ENCODE results near the gene TP73.

TP73 gene

DNA sequence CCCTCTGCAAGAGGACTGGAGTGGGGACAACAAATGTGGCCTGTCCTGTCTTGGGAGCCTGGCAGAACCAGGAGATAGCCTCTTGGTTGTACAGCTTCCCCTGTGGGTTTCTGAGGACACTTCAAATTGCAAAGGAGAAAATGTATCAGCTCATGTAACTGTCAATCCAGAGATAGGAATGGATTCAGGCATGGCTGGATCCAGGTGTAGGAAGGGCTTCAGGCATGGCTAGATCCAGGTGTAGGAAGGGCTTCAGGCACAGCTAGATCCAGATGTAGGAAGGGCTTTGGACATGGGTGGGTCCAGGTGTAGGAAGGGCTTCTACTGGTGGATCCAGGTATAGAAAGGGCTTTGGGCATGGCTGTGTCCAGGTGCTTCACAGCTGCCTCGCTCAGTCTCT lies 30.9 kb downstream of the TP73 start:
- no peak overlapping the region for H3K4me3 ChIP-seq (ENCODE audit: low read length)
- no peak for DNase-seq (ENCODE audit: low read depth)
- TF ChIP-seq, protein P1, sequence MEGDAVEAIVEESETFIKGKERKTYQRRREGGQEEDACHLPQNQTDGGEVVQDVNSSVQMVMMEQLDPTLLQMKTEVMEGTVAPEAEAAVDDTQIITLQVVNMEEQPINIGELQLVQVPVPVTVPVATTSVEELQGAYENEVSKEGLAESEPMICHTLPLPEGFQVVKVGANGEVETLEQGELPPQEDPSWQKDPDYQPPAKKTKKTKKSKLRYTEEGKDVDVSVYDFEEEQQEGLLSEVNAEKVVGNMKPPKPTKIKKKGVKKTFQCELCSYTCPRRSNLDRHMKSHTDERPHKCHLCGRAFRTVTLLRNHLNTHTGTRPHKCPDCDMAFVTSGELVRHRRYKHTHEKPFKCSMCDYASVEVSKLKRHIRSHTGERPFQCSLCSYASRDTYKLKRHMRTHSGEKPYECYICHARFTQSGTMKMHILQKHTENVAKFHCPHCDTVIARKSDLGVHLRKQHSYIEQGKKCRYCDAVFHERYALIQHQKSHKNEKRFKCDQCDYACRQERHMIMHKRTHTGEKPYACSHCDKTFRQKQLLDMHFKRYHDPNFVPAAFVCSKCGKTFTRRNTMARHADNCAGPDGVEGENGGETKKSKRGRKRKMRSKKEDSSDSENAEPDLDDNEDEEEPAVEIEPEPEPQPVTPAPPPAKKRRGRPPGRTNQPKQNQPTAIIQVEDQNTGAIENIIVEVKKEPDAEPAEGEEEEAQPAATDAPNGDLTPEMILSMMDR (IDR thresholded peaks at IDR 0.05; ENCODE audit: insufficient read depth, low read depth, low read length, missing control alignments), result no peak

DNA sequence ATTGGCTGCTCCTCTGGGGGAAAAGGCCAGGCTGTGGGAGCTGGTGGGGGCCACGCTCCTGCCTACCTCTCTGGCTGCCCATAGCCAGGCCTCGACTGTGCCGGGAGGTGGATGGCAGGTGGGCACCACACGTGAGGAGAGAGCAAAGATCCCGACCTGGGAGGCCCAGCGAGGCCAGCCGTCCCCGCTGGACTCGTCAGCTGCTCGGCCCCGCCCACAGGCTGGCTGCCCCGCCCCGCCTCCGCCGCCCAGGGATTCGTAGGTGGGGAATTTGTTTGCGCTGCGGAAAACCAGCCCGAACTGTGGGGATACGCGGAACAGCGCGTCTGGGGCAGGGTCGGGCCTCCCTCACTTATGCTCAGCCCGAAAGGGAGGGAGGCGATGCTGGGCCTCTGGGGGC lies 31.7 kb downstream of the TP73 start:
- no peak overlapping the region for H3K4me3 ChIP-seq (ENCODE audit: low read length)
- DNase-seq (ENCODE audit: low read depth), result peak; percentile 56
- TF ChIP-seq, protein P1 (IDR thresholded peaks at IDR 0.05; ENCODE audit: insufficient read depth, low read depth, low read length, missing control alignments), result no peak

DNA sequence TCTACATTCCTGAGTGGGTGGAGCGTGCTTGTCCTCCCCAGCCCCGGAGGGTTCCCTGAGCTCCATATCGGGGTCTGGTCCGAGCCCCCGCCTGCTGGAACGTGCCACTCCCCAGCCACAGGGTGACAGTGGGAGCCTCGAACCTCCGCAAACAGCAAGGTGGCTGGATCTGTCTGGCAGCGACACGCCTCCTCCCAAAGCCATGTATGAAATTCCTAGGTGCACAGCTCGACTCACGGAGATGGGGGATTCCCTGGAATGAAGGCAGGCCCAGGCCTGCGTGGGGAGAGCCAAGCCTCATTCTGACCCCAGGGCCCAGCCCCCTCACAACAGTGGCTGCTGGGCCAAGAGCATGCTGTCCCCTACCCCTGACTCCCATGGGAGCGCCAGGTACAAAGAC lies 32.9 kb downstream of the TP73 start:
- DNase-seq (ENCODE audit: low read depth), result peak; percentile 82
- TF ChIP-seq, protein P1 (IDR thresholded peaks at IDR 0.05; ENCODE audit: insufficient read depth, low read depth, low read length, missing control alignments), result no peak
- H3K4me3 ChIP-seq (ENCODE audit: low read length), result no peak overlapping the region

DNA sequence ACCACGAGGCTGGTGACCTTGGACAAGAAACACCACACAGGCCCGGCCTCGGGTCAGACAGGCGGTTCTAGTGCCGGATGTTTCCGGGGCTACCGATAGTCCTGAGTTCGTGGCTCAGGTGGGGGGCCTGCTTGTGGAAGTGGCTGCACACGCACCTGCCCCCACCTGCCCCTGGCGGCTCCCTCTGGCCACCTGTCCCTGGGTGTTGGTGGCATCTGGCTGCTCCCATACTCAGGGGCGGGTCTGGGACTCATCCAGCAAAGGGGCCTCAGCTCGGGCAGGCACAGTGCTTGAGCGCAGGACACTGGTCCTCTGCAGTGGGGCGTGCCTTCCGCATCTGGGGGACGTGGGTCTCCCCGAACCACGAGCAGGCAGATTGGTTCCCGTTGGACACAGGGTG lies 33.6 kb downstream of the TP73 start:
- TF ChIP-seq, protein P1 (IDR thresholded peaks at IDR 0.05; ENCODE audit: insufficient read depth, low read depth, low read length, missing control alignments), result no peak
- no peak overlapping the region for H3K4me3 ChIP-seq (ENCODE audit: low read length)
- no peak for DNase-seq (ENCODE audit: low read depth)

DNA sequence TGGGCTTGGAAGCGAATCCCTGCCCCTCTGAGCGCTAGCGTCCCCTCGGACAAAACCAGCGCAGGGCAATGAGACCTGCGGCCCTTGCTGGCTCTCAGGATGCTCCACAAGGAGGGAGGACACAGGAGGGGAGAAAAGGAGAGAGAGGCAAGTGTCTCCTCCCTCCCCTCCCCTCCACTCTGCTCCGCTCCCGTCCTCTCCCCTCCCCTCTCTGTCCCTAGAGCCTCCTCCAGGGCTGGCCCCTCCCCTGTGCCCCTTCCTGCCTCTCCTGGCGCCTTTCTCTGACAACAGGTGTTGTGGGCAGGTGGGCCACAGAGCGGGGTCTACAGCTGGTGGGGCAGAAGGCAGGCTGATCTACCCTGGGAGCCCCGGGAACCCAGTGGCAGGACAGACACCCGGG lies 35.2 kb downstream of the TP73 start:
- no peak for DNase-seq (ENCODE audit: low read depth)
- TF ChIP-seq, protein P1 (IDR thresholded peaks at IDR 0.05; ENCODE audit: insufficient read depth, low read depth, low read length, missing control alignments), result no peak
- H3K4me3 ChIP-seq (ENCODE audit: low read length), result no peak overlapping the region

DNA sequence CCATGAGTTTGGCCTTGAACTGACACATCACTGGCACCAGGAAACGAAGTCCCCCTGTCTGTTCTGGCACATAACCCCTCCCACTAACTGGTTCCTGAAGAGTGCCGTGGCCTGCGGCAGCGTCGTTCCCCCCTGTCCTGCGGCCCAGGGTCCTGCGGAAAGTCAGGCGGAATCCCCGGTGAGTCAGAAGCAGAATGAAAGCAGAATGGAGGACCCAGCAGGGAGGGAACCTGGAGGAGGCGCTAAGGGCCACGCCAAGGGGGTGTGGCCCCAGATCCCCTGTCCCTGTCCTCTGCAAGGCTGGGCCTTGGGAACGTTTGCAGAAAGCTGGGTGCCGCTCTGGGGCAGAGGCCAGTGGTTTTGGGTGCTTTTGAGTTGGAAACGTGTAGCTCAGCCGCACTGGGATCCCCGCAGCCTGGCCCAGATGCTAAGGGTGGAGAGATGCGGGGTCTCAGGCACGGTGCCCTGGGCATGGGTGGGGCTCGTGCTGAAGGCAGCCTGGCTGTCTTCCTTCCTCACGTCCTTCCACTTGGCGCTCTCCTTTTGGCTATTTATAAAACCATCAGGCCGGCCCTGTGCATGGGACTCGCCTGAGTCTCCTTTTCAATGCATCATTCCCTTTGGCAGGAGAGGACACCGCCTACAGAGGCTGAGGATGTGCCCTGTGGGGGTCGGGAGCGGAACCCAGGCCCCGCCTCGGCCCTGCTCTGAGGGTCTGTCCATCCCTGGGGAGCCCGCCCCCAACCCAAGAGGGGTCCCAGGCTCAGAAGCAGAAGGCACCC lies 36.2 kb downstream of the TP73 start:
- DNase-seq (ENCODE audit: low read depth), result peak; percentile 43
- TF ChIP-seq, protein P1 (IDR thresholded peaks at IDR 0.05; ENCODE audit: insufficient read depth, low read depth, low read length, missing control alignments), result no peak

More for the DNA sequence above, 36.2 kb downstream of the TP73 start:
- no peak overlapping the region for H3K4me3 ChIP-seq (ENCODE audit: low read length)
